Activated naive CD4-positive, alpha-beta T cell treated with anti-CD3 and anti-CD28 coated beads, Interleukin-2, amount 50 U/mL, for 24 hours (primary cell): ENCODE results near the gene GSTT4.
"Not testable (repeated sequence)": the region's sequence is repeated elsewhere in the genome, so short reads cannot be mapped to it uniquely, and the experiment has no call there.

ENCODE experiments used
- H3K27ac Mint-ChIP-seq: one replicate; pipeline ENCODE4 v1.8.0; 2021; ENCODE audit warnings: mild to moderate bottlenecking, mixed read lengths
- H3K27me3 Mint-ChIP-seq: one replicate; pipeline ENCODE4 v1.8.0; 2021; ENCODE audit warnings: mixed read lengths
- H3K36me3 Mint-ChIP-seq: one replicate; pipeline ENCODE4 v1.8.0; 2021; ENCODE audit warnings: mixed read lengths
- H3K4me1 Mint-ChIP-seq: one replicate; pipeline ENCODE4 v1.8.0; 2021; ENCODE audit warnings: mixed read lengths
- H3K4me3 Mint-ChIP-seq: one replicate; pipeline ENCODE4 v1.8.0; 2021; ENCODE audit warnings: mild to moderate bottlenecking, mixed read lengths
- H3K9me3 Mint-ChIP-seq: one replicate; pipeline ENCODE4 v1.8.0; 2021; ENCODE audit warnings: mixed read lengths

The GSTT4 gene

DNA sequence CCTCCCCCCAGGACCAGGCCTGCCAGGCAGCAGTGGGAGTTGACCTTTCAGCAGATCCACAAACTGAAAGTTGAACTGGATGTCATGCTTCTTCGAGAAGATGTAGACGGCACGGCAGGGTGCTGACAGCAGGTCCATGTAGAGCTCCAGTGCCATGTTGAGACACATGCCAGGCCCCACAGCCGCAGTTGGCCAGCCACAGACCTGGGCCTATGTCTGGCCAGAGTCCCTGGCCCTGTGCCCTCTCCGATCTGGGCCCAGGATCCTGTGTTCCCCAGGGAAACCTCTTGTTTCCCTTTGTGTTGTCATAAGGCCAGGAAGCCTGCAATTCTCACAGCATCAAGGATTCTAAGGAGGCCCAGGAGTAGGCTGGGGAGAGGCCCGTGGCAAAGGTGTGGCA lies at the start of gene GSTT4:
Gene GSTT4 (minus strand): TSS at position 253 of the 400 bp plus-strand sequence. CDS start 97 bp downstream, at position 156.
- Mint-ChIP-seq H3K27me3 (no peaks in the 10 kb centered on the region), H3K36me3 (no peaks in the 10 kb centered on the region), H3K4me1 (no peaks in the 10 kb centered on the region), H3K4me3 (no peak within 1 kb of the TSS), H3K27ac (no peak within 1 kb of the TSS), H3K9me3 (no peaks in the 10 kb centered on the region)

DNA sequence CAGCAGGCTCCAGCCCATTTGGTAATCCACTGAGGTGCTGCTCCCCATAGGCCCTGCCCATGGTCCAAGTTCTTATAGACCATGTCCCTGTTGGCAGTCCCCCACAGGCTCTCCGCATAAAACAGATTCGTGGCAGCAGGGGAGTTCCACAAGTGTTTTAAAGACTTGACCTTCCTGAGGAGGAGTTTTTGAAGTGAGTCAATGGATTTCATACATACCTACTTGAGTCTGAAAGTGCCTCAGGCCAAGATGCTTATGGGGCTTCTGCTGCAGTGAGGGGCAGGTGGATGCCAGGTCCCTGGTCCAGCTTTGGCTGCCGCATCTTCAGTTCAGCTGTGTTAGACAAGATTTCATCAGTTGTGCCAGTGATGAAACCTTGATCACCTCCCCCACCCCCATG lies 49.1 kb upstream of the GSTT4 start:
- H3K4me1 Mint-ChIP-seq, result no peaks in the 10 kb centered on the region
- no peaks in the 10 kb centered on the region for H3K27me3 Mint-ChIP-seq
- H3K27ac Mint-ChIP-seq, result no peak overlapping the region
- H3K9me3 Mint-ChIP-seq, result no peaks in the 10 kb centered on the region
- peaks cover 27% of the 10 kb centered on the region for H3K36me3 Mint-ChIP-seq
- H3K4me3 Mint-ChIP-seq, result no peak overlapping the region

- Mint-ChIP-seq H3K27ac (no peak overlapping the region), H3K4me3 (no peak overlapping the region), H3K27me3 (no peaks in the 10 kb centered on the region), H3K9me3 (no peaks in the 10 kb centered on the region), H3K4me1 (no peaks in the 10 kb centered on the region), H3K36me3 (peaks cover 23% of the 10 kb centered on the region)
These were observed 48.4 kb upstream of the GSTT4 start for GRCh38 chr22:24053481-24054226.

- no peak overlapping the region for H3K27ac Mint-ChIP-seq
- H3K9me3 Mint-ChIP-seq, result no peaks in the 10 kb centered on the region
- H3K4me3 Mint-ChIP-seq, result no peak overlapping the region
- peaks cover 19% of the 10 kb centered on the region for H3K36me3 Mint-ChIP-seq
- no peaks in the 10 kb centered on the region for H3K4me1 Mint-ChIP-seq
- no peaks in the 10 kb centered on the region for H3K27me3 Mint-ChIP-seq
These were observed 46.3 kb upstream of the GSTT4 start for GRCh38 chr22:24051568-24051967.

- Mint-ChIP-seq H3K4me1 (no peaks in the 10 kb centered on the region), H3K27ac (no peak overlapping the region), H3K4me3 (no peak overlapping the region), H3K36me3 (peaks cover 19% of the 10 kb centered on the region), H3K9me3 (no peaks in the 10 kb centered on the region), H3K27me3 (no peaks in the 10 kb centered on the region)
These were observed 45.8 kb upstream of the GSTT4 start for GRCh38 chr22:24051028-24051427.

DNA sequence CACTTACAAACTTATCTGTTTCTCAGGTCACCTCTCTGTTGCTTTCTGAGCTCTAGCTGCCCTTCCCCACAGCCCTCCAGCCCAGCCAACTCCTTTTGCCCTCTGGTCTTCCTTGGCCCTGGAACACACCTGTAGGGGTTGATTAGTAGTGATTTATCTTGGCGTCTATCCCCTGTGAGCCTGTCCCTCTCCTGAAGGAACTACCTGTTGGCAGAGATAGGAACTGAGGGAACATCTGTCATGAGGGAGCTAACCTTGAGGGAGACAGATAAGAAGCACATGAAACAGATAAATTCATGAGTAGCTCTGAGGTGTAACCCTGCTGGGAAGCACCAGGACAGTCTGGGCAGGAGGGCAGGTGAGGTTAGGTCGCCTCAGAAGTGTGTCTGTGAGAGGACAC lies 44.7 kb upstream of the GSTT4 start:
- H3K36me3 Mint-ChIP-seq, result peaks cover 17% of the 10 kb centered on the region

DNA sequence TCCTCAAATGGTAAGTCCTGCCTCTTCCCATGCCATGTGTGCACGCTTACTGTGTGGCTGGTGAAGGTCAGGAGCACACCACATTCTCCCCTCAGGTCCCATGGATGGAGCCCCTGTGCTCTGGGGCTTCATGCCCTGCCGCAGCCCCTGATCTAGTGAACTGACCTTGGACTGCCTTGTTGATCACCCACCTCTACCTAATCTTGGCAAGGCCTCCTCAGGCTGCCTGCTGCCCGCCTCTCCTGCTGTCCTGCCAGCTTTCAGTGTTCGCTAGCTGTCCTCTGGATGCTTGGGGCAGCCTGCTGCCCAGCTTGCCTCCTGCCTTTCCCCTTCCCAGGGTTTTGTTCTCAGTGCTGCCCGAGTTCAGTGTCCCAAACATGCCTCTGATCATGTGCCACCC lies 44.0 kb upstream of the GSTT4 start:
- Mint-ChIP-seq H3K27me3 (no peaks in the 10 kb centered on the region), H3K4me3 (no peak overlapping the region), H3K36me3 (peaks cover 20% of the 10 kb centered on the region), H3K27ac (no peak overlapping the region), H3K4me1 (peaks cover 5% of the 10 kb centered on the region), H3K9me3 (no peaks in the 10 kb centered on the region)

More for the DNA sequence above, 44.7 kb upstream of the GSTT4 start:
- H3K27ac Mint-ChIP-seq, result no peak overlapping the region
- H3K27me3 Mint-ChIP-seq, result no peaks in the 10 kb centered on the region
- H3K9me3 Mint-ChIP-seq, result no peaks in the 10 kb centered on the region
- no peaks in the 10 kb centered on the region for H3K4me1 Mint-ChIP-seq
- H3K4me3 Mint-ChIP-seq, result no peak overlapping the region

DNA sequence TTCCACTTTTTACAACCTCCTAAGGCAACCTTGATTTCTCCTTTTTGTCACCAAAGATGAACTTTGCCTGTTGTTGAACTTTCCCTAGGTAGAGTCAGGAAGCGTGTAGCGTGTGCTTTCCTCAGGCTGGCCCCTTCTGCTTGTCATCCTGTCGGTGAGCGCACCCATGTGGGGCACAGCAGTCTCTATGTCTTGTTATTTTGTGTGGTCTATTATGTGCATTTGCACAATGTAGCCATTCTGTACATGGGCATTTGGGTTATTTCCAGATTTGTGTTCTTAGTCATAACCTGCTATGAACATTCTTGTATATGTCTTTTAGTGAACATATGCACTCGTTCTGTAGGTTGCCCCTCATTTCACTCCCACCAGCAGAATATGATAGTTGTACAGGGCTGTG lies 40.8 kb upstream of the GSTT4 start:
- H3K27me3 Mint-ChIP-seq, result no peaks in the 10 kb centered on the region
- no peak overlapping the region for H3K4me3 Mint-ChIP-seq
- H3K36me3 Mint-ChIP-seq, result peaks cover 18% of the 10 kb centered on the region
- H3K9me3 Mint-ChIP-seq, result no peaks in the 10 kb centered on the region
- peaks cover 10% of the 10 kb centered on the region for H3K4me1 Mint-ChIP-seq
- H3K27ac Mint-ChIP-seq, result no peak overlapping the region

DNA sequence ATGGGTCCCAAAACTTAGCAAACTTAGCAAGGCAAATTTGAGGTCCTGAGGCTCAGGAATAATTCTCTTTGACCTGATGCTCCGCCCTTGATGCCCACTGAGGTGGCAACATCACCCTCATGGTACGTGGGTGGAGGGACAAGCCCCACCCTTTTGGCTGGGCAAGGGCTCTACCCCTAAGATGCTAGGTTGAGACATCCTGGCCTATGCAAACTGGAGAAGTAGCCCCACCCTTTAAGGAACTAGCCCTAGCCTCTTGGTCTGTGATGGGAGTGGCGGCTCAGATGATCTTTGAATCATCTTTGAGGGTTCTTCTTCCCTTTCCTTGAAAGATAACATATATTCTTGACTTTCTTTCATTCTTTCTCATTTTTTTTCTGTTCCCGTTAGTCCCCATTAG lies 38.7 kb upstream of the GSTT4 start:
- peaks cover 19% of the 10 kb centered on the region for H3K36me3 Mint-ChIP-seq
- peak overlapping the region; percentile 48 for H3K27ac Mint-ChIP-seq
- H3K27me3 Mint-ChIP-seq, result no peaks in the 10 kb centered on the region
- no peak overlapping the region for H3K4me3 Mint-ChIP-seq
- no peaks in the 10 kb centered on the region for H3K9me3 Mint-ChIP-seq
- H3K4me1 Mint-ChIP-seq, result peaks cover 30% of the 10 kb centered on the region

DNA sequence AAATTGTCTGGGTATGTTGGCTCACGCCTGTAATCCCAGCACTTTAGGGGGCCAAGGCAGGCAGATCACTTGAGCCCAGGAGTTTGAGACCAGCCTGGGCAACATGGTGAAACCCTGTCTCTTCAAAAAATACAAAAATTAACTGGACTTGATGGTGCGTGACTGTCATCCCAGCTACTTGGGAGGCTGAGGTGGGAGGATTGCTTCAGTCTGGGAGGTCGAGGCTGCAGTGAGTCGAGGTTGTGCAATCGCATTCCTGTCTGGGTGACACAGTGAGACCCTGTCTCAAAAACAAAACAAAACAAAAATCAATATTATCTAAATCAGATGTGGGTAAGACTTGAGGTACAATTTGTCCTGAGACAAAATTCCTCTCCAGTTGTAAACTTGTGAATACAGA lies 38.2 kb upstream of the GSTT4 start:
- peaks cover 35% of the 10 kb centered on the region for H3K4me1 Mint-ChIP-seq
- not testable (repeated sequence) for H3K4me3 Mint-ChIP-seq, H3K27me3 Mint-ChIP-seq, H3K27ac Mint-ChIP-seq, H3K9me3 Mint-ChIP-seq
- peaks cover 24% of the 10 kb centered on the region for H3K36me3 Mint-ChIP-seq

- H3K9me3 Mint-ChIP-seq, result no peaks in the 10 kb centered on the region
- H3K4me3 Mint-ChIP-seq, result no peak overlapping the region
- no peaks in the 10 kb centered on the region for H3K27me3 Mint-ChIP-seq
- no peak overlapping the region for H3K27ac Mint-ChIP-seq
- H3K36me3 Mint-ChIP-seq, result peaks cover 30% of the 10 kb centered on the region
- peaks cover 58% of the 10 kb centered on the region for H3K4me1 Mint-ChIP-seq
These were observed 35.7 kb upstream of the GSTT4 start for GRCh38 chr22:24040946-24041345.

- Mint-ChIP-seq H3K27ac (peak overlapping the region; percentile 96), H3K4me1 (peaks cover 71% of the 10 kb centered on the region), H3K36me3 (peaks cover 25% of the 10 kb centered on the region), H3K4me3 (no peak overlapping the region), H3K27me3 (no peaks in the 10 kb centered on the region), H3K9me3 (no peaks in the 10 kb centered on the region)
These were observed 33.8 kb upstream of the GSTT4 start for GRCh38 chr22:24039046-24039445.

DNA sequence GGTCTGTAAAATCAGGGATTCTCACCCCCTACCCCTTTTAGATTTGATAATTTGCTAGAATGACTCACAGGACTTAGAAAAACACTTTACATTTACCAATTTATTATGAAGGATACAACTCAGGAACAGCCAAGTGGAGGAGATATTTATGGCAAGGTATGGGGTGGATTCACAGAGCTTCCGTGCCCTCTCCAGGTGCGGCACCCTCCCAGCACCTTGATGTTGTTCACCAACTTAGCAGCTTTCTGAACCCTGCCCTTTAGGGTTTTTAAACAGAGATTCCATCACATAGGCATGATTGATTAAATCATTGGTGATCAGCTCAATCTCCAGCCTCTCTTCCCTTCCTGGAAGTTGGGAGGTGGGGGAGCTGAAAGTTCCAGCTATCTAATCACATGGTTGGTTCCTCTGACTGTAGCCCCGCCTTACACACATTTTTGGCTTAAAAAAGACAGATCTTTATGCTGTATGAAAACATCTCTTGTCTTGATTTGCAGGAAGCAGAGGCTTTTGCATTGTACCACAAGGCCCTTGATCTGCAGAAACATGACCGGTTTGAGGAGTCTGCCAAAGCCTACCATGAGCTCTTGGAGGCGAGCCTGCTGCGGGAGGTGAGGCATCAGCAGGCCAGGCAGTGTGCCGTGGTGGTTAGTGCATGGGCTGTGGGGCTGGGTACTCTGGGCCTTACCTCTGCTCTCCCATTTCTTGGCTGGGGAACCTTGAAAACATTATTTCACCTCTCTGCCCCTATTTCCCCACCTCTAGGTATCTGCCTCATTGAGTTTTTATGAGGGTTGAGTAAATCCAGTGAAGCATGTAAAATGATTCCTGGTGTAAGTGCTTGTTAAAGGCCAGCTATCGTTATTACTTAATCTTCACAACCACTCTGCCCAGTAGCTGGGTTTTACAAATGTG lies 32.9 kb upstream of the GSTT4 start:
- peak overlapping the region; percentile 96 for H3K27ac Mint-ChIP-seq
- peaks cover 79% of the 10 kb centered on the region for H3K4me1 Mint-ChIP-seq
- peaks cover 23% of the 10 kb centered on the region for H3K36me3 Mint-ChIP-seq
- no peaks in the 10 kb centered on the region for H3K27me3 Mint-ChIP-seq
- H3K4me3 Mint-ChIP-seq, result peak overlapping the region; percentile 45
- H3K9me3 Mint-ChIP-seq, result no peaks in the 10 kb centered on the region

GRCh38 chr22:24035296-24035695 lies 30.0 kb upstream of the GSTT4 start:
- H3K27me3 Mint-ChIP-seq, result no peaks in the 10 kb centered on the region
- H3K36me3 Mint-ChIP-seq, result peaks cover 22% of the 10 kb centered on the region
- H3K4me3 Mint-ChIP-seq, result no peak overlapping the region
- no peak overlapping the region for H3K27ac Mint-ChIP-seq
- H3K4me1 Mint-ChIP-seq, result peaks cover 89% of the 10 kb centered on the region
- H3K9me3 Mint-ChIP-seq, result no peaks in the 10 kb centered on the region

- H3K4me1 Mint-ChIP-seq, result peaks cover 86% of the 10 kb centered on the region
- no peak overlapping the region for H3K27ac Mint-ChIP-seq
These were observed 28.5 kb upstream of the GSTT4 start for GRCh38 chr22:24033731-24034130.

GRCh38 chr22:24030186-24030702 lies 25.0 kb upstream of the GSTT4 start:
- no peak overlapping the region for H3K4me3 Mint-ChIP-seq
- peaks cover 18% of the 10 kb centered on the region for H3K36me3 Mint-ChIP-seq
- no peaks in the 10 kb centered on the region for H3K27me3 Mint-ChIP-seq
- H3K9me3 Mint-ChIP-seq, result no peaks in the 10 kb centered on the region
- peaks cover 82% of the 10 kb centered on the region for H3K4me1 Mint-ChIP-seq
- H3K27ac Mint-ChIP-seq, result no peak overlapping the region

More at GRCh38 chr22:24033731-24034130, 28.5 kb upstream of the GSTT4 start:
- H3K27me3 Mint-ChIP-seq, result no peaks in the 10 kb centered on the region
- no peaks in the 10 kb centered on the region for H3K9me3 Mint-ChIP-seq
- peaks cover 17% of the 10 kb centered on the region for H3K36me3 Mint-ChIP-seq
- H3K4me3 Mint-ChIP-seq, result no peak overlapping the region
